ENCODE data around the gene GPR32.
"Not testable (repeated sequence)": the region's sequence is repeated elsewhere in the genome, so short reads cannot be mapped to it uniquely, and the experiment has no call there.

The GPR32 gene

DNA sequence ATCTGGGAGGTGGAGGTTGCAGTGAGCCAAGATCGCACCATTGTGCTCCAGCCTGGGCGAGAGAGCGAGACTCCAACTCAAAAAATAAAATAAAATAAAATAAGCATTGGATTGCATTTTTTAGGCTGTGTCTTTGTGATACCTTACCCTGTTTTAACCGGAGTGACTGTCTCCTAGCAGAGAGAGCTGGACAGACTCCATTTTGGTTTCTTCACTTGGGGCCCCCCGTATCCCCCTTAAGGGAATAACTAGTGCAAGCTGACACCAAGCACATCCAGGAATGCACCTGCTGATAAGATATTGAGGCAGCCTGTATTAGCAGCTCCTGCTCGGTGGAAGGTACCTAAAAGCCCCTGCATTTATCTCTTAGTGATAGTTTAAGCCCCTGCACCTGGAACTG is 20.8 kb upstream of the GPR32 start:
- DNase-seq, result no peak

DNA sequence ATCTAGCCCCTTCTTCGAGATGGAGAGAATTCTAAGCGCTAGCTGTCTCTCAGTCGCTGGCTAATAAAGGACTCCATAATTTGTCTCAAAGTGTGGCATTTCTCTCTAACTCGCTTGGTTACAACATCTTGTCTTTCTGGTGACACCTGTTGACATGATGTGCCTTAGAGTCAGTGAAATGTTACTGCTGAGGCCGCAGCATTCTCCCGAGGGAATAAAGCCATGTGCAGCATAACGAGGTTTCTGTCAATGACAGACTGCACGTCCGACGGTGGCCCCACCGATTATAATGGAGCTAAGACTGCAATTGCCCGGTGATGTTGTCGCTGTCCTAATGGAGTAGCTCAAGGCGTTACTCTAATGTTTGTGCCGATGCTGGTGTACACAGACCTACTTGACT is 20.3 kb upstream of the GPR32 start:
- no peak for DNase-seq

DNA sequence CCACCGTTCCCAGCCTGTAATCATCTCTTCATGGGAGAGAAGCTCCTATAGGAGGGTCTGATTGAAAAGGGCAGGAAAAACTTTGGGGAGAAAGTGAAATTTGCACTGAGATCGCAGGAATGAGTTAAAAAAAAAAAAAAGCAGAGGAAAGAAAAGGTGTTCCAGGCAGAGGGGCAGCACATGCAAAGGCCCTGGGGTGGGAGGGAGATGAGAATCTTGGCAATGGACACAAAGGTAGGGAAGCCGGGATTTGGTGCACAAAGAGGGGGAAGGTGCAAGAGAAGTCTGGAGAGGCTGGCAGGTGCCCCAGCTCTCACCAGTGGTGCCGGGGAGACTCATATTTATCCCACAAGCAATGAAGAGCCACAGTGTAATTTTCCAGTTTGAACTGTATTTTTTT is 16.4 kb upstream of the GPR32 start:
- DNase-seq, result no peak

DNA sequence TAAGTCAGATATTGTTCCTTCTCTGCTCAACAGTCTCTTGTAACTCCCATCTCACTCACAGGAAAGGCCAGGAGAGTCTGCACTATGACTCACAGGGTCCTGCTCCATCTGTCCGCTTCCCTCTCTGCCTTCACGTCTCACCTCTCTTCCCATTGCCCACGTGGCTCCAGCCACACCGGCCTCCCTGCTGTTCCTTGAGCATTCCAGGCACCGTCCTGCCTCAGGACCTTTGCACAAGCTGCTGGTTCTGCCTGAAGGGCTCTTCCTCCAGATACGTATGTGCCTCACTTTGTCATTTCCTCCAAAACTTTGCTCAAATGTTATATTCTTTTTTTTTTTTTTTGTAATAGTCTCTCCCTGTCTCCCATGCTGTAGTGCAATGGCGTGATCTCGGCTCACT is 14.0 kb upstream of the GPR32 start:
- not testable (repeated sequence) for DNase-seq

DNA sequence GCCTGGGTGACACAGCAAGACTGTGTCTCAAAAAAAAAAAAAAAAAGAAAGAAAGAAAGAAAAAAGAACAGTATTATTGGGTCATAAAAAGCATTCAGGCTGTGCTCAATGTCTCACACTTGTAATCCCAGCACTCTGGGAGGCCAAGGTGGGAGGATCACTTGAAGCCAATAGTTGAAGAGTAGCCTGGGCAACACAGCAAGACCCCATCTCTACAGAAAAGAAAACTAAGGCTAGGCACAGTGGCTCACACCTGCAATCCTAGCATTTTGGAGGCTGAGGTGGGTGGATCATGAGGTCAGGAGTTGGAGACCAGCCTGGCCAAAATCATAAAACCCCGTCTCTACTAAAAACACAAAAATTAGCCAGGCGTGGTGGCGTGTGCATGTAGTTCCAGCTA is 12.6 kb upstream of the GPR32 start:
- not testable (repeated sequence) for DNase-seq

DNA sequence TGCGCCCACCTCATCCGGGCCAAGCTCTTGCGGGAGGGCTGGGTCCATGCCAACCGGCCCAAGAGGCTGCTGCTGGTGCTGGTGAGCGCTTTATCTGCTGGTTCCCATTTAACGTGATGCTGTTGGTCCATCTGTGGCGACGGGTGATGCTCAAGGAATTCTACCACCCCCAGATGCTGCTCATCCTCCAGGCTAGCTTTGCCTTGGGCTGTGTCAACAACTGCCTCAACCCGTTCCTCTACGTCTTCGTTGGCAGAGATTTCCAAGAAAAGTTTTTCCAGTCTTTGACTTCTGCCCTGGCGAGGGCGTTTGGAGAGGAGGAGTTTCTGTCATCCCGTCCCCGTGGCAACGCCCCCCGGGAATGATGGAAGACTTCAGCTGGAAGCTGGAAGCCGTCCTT is 11.2 kb upstream of the GPR32 start:
- DNase-seq, result not testable (repeated sequence)

DNA sequence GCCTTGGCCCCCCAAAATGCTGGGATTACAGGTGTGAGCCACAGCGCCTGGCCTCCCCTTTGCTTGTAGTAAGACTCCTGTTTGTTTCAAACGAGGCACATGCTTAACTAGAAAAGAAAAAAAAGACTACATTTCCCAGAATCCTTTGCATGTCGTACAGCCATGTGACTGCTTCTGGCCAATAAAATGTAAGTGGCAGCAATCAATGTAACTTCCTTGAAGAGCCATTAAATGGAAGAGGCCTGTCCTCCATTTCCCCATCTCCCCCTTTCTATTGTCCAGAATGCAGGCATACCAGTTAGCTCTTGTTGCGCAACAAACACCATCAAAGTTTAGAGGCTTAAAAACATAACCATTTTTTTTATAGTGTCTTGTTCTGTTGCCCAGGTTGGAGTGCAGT is 10.4 kb upstream of the GPR32 start:
- peak; percentile 24 to 55 for DNase-seq

DNA sequence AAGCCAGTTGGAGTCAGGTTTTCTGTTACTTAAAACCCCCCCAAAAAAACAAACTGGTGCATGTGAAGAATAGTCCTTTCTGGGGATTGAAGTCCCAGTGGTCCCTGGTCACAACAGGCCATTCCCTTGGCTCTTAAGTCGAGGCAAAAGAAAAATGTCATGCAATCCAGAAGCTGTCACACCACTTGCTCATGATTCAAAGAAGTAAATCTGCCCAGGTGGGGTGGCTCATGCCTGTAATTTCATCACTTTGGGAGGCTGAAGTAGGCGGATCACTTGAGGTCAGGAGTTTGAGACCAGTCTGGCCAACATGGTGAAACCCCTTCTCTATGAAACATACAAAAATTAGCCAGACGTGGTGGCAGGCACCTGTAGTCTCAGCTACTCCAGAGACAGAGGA is 8.8 kb upstream of the GPR32 start:
- DNase-seq, result not testable (repeated sequence)

DNA sequence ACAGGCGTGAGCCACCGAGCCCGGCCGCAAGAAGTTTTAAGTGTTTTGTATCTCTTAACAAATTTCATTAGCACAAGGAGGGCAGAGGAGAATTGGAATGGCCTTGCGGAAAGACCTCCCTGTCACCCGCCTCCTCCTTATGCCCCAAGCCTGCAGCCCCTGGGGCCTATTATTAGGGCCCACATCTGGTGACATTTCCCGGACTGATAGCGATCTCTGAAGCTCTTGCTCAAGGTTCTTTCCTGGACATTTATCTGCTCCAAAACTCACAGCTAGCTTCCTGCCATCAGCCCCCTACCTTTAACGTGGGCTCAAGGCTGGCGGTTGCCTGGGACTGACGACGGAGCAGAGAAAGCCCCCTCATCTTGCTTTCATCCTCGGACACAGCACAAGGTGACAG is 6.7 kb upstream of the GPR32 start:
- not testable (repeated sequence) for DNase-seq

DNA sequence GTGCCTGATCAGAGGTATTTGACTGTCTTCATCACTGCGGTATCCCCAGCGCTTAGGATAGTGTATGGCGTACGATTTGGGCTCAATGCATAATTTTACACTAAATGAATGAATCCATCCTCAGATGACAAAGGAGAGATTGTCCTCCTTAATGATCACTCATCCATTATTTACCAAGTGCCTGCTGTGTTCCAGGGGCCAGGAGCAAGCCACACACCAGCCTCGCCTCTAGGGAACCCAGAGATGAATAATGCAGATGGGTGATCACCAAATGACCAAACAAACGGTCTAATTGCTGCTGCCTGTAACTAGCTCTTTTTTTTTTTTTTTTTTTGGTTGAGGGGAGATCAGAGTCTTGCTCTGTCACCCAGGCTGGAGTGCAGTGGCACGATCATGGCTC is 5.9 kb upstream of the GPR32 start:
- no peak for DNase-seq

DNA sequence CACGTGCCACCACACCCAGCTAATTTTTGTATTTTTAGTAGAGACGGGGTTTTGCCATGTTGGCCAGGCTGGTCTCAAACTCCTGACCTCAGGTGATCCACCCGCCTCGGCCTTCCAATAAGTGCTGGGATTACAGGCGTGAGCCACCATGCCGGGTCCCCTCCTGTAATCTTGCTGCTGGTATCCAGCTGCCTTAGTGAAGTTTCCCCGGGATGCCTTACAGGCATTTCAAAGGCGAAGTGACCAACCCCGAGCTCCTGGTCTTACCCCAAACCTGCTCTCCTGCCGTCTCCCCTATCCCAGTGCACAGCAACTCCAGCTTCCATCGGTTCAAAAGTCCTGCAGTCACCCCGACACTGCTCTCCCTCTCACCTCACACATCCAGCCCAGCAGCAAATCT is 3.5 kb upstream of the GPR32 start:
- DNase-seq, result not testable (repeated sequence)

DNA sequence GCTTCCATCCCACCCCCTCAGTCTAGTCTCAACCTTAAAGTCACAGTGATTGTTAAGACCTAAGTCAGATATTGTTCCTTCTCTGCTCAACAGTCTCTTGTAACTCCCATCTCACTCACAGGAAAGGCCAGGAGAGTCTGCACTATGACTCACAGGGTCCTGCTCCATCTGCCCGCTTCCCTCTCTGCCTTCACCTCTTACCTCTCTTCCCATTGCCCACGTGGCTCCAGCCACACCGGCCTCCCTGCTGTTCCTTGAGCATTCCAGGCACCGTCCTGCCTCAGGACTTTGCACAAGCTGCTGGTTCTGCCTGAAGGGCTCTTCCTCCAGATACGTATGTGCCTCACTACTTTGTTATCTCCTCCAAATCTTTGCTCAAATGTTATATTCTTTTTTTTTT is 3.0 kb upstream of the GPR32 start:
- DNase-seq, result not testable (repeated sequence)

DNA sequence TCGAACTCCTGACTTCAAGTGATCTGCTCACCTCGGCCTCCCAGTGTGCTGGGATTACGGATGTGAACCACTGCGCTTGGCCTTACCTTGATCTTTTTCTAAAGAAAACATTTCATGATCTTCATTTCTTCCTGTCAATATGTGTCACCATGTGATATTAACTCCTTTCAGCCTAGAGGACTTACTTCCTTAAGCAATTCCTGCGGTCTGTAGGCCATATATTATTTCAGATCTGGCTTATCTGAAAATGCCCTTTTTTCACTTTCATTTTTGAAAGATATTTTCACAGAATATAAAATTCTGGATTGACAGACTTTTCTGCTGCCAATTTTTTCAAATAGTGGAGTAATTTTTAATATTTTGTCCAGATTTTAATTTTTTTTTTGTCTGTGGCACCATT is 2.0 kb upstream of the GPR32 start:
- no peak for DNase-seq

DNA sequence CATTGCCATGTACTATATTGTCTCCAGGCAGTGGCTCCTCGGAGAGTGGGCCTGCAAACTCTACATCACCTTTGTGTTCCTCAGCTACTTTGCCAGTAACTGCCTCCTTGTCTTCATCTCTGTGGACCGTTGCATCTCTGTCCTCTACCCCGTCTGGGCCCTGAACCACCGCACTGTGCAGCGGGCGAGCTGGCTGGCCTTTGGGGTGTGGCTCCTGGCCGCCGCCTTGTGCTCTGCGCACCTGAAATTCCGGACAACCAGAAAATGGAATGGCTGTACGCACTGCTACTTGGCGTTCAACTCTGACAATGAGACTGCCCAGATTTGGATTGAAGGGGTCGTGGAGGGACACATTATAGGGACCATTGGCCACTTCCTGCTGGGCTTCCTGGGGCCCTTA is 624 bp downstream of the GPR32 start:
- DNase-seq, result no peak

DNA sequence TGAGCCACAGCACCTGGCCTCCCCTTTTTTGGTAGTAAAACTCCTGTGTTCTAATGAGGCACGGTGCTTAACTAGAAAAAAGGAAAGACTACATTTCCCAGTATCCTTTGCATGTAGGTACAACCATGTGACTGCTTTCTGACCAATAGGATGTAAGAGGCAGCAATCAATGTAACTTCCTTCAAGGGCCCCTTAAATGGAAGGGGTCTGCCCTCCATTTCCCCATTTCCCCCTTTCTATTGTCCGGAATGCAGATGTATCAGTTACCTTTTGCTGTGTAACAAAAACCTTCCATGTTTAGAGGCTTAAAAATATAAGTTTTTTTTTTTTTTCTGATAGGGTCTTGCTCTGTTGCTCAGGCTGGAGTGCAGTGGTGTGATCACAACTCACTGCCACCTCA is 2.2 kb downstream of the GPR32 start:
- peak; percentile 32 to 58 for DNase-seq

DNA sequence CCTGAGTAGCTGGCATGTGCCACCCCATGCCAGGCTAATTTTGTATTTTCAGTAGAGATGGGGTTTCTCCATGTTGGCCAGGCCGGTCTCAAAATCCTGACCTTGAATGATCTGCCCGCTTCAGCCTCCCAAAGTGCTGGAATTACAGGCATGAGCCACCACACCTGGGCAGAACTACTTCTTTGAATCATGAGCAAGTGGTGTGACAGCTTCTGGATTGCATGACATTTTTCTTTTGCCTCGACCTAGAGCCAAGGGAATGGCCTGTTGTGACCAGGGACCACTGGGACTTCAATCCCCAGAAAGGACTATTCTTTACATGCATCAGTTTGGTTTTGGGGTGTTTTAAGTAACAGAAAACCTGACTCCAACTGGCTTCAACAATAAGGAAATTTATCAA is 2.6 kb downstream of the GPR32 start:
- not testable (repeated sequence) for DNase-seq

DNA sequence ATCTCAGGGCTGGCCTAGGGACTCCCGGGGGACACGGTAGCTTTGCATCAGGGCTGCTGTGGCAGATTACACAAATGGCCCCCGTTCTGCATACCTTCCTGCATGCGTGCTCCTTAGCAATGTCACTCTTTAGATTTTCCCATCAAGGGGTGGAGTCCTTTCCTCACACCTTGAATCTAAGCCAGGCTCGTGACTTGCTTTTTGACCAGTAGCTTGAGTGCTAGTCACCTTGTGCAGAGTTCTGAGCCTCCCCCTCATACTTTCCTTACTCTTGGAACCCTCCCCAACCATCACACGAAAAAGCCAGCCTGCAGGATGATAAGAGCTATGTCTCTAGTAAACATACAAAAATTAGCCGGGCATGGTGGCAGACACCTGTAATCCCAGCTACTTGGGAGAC is 3.2 kb downstream of the GPR32 start:
- not testable (repeated sequence) for DNase-seq

DNA sequence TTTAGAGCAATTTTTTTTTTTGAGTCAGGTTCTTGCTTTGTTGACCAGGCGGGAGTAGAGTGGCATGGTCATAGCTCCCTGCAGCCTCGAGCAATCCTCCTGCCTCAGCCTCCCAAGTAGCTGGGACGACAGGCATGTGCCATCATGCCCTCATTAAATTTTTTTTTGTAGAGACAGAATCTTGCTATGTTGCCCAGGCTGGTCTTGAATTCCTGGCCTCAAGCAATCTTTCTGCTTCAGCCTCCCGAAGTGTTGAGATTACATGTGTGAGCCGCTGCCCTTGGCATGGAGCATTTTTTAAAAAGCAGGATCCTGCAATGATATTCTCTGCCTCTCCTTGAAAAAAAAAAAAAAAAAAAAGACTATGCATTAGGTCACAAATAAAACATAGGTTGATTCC is 5.9 kb downstream of the GPR32 start:
- DNase-seq, result no peak

DNA sequence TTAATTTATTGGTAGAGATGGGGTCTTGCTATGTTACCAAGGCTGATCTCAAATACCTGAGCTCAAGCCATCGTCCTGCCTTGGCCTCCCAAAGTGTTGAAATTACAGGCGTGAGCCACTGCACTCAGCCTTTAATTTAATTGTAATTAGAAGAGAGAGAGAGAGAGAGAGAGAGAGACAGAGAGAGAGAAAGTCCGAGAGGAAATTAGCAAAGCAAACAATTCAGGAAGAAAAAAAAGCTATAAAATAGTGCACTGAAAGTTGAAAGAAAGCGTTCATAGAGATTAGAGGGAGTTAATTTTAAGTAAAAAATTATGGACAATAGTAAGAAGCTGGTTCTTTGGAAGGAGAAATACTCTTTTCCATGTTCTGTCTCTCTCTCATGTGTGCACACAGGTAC is 7.0 kb downstream of the GPR32 start:
- no peak for DNase-seq

DNA sequence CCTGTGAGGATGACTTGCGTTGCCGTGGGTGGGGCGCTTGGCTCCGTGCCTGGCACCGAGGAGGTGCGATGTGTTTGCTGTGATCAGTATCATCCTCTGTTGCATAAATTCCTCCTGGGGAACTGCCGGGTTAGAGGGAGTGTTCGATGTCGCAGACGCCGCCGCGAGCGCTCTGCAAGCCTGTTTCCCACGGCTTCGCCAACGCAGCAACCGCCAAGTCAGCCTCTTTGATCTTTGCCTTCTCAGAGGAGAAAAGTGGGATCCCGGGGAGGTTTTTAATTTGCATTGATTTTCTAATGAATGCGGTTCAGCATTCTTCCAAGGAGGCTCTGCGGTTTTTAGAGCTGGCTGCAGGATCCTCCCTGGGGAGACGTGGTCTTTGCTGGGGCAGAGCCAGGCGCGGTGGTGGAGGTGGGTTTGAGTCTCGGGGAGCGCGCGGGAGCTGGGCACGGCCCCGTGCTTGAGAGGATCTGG is 7.6 kb downstream of the GPR32 start:
- no peak for DNase-seq

DNA sequence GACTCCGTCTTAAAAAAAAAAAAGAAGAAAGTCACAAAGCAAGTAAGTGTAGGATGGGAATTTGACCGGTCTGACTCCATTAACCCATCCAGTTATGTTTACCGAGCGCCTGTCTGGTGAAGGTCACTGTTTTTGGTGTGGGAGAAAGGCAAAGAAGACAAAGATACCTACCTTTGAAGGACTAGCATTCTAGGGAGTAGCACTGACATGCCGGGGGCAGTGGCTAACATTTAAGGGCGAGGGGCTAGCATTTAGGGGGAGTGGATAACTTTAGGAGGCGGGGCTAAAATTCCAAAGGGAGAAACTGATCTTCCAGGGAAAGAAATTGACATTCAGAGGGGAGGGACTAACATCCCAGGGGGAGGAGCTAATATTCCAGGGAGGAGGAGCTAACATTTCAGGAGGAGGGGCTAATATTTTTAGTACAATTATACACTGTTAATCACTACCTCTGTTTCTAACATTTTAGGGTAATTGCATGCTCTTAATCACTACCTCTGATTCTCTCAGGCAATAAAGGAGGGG is 8.7 kb downstream of the GPR32 start:
- DNase-seq, result no peak

DNA sequence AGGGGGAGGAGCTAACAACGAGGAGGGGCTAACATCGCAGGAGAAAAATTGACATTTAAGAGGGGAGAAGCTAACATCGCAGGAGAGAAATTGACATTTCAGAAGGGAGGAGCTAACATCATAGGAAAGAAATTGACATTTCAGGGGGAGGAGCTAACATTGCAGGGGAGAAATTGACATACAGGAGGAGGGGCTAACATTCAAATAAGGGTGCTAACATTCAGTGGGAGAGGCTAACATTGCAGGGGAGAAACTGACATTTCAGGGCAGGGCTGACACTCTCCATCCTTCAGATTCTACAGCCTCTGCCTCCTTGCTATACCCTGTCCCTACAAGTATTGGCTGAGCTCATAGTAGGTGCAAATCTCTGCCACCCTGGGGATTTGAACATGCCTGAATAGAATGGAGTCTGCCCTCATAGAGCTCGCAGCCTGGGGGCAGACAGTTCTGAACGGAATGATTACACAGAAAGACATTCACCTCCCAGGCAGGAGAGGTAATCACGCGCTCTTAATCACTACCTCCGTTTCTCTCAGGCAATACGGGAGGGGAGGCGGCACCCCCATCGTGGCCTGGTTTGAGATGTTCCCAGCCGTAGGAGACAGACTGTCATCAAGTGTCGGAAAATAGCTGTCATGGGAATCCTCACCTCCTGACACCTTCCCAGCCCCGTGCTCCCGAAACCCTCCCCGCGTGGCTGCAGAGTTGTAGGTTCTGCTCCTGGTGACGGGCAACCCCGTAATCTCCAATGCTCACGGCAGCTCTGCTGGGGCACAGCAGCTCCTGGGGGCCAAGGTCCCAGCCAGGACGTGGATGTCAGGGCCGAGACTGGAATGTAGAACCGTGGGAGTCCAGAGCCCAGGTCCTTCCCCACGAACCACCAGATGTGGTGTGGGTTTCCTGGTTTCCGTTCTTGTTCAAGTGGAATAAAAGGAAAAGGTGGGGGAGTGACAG is 9.5 kb downstream of the GPR32 start:
- DNase-seq, result no peak

DNA sequence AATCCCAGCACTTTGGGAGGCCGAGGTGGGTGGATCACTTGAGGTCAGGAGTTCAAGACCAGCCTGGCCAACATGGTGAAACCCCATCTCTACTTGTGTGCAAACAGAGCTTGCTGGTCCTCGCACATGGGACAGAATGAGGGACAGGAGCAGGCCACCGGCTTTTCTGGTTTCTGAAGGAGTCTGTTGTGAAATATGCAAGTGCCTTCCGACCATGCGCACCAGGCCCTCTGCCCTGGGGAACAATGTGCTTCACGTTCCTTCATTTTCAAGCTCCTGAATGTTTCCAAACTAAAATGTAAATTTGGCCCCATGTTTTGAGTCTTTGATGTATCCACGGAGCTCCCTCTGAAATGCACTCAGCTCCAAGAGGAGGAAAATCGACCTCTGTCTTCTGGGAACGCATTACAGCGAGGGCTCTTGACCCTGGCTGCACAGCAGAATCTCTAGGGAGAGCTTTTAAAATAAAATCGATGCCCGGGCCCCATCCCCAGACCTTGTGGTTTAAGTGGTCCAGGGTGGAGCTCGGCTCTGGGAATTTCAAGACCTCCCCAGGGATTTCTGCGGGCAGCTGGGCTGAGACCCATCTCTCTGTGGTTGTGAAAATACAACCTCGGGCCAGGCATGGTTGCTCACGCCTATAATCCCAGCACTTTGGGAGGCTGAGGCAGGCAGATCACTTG is 10.6 kb downstream of the GPR32 start:
- DNase-seq, result no peak

DNA sequence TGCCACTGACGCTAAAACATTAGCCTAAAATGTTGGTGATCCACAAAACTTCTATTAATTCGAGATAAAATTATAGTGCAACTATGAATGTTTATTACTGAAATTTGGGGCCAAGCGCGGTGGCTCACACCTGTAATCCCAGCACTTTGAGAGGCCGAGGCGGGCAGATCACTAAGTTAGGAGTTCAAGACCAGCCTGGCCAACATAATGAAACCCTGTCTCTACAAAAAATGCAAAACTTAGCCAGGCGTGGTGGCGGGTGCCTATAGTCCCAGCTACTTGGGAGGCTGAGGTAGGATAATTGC is 13.5 kb downstream of the GPR32 start:
- not testable (repeated sequence) for DNase-seq

Data from Kasumi-1 (cell line).